CD4-positive, alpha-beta T cell (primary cell): ENCODE measurements around the gene LCT. TPM values are rescaled to one million over a fixed set of nuclear protein-coding genes. Genes with fewer than 3 reads are reported as not detected.
A peak's percentile ranks its signal among the peaks of the same experiment; 100 is the strongest.
"Not testable (repeated sequence)": the region's sequence is repeated elsewhere in the genome, so short reads cannot be mapped to it uniquely, and the experiment has no call there.

Source experiments
- ATAC-seq: fragments of 200-7000 bp; cut with Tn5 transposase; one replicate; pipeline ENCODE4 v1.10.0; 2022; ENCODE audit warnings: mild to moderate bottlenecking; ENCODE audit not compliant: poor library complexity
- CTCF ChIA-PET: fragments of 350-600 bp; sonication (Branson Sonifier 250); formaldehyde crosslinking; loops from one replicate; lab custom pipeline; 2021; ENCODE audit warnings: antibody characterized with exemption, inconsistent platforms; lab: Charles Lee
- POLR2A ChIA-PET: fragments of 350-600 bp; sonication (Branson Sonifier 250); formaldehyde crosslinking; loops from one replicate; lab custom pipeline; 2021; ENCODE audit warnings: antibody characterized with exemption, inconsistent platforms; lab: Charles Lee
- DNase-seq, 14 experiments: peaks; one replicate each; pipeline ENCODE4 v3.0.0-alpha.2; 2013 to 2020; ENCODE audit warnings: mixed read lengths in 2 of 14
- H3K27ac ChIP-seq, 2 donors: one replicate each; pipeline versions ENCODE4 v1.5.1 to v1.7.0; 2013; ENCODE audit warnings: low read length in 2 of 2, low read depth in 1 of 2, mild to moderate bottlenecking in 1 of 2
- H3K27me3 ChIP-seq, 2 experiments: 1 replicate in 1 of 2; 2 replicates in 1 of 2; pipeline versions ENCODE4 v1.6.1 to v1.7.0; 2013; ENCODE audit warnings: low read length in 2 of 2, control low read depth in 1 of 2, mild to moderate bottlenecking in 1 of 2, moderate library complexity in 1 of 2; ENCODE audit not compliant: insufficient read depth in 2 of 2, control insufficient read depth in 1 of 2
- H3K36me3 ChIP-seq: one replicate; pipeline ENCODE4 v1.6.1; 2013; ENCODE audit warnings: low read length, control low read depth; ENCODE audit not compliant: insufficient read depth
- H3K4me1 ChIP-seq: one replicate; pipeline ENCODE4 v1.6.1; 2013; ENCODE audit warnings: low read length, control low read depth; ENCODE audit not compliant: insufficient read depth
- H3K4me3 ChIP-seq: one replicate; pipeline ENCODE4 v1.5.1; 2013; ENCODE audit warnings: mild to moderate bottlenecking, low read length, moderate library complexity
- H3K9me3 ChIP-seq, 2 experiments: 1 replicate in 1 of 2; 2 replicates in 1 of 2; pipeline versions ENCODE4 v1.6.1 to v1.7.0; 2013; ENCODE audit warnings: low read length in 2 of 2, mild to moderate bottlenecking in 2 of 2, control low read depth in 1 of 2, moderate library complexity in 1 of 2; ENCODE audit not compliant: control insufficient read depth in 1 of 2, insufficient read depth in 1 of 2
- H3K27ac Mint-ChIP-seq: one replicate; pipeline ENCODE4 v1.8.0; 2020; ENCODE audit warnings: mixed read lengths
- H3K27me3 Mint-ChIP-seq: one replicate; pipeline ENCODE4 v1.8.0; 2021; ENCODE audit warnings: mixed read lengths
- H3K36me3 Mint-ChIP-seq: one replicate; pipeline ENCODE4 v1.8.0; 2021; ENCODE audit warnings: low read depth, mixed read lengths
- H3K4me1 Mint-ChIP-seq: one replicate; pipeline ENCODE4 v1.8.0; 2021; ENCODE audit warnings: low read depth, mixed read lengths
- H3K4me3 Mint-ChIP-seq: one replicate; pipeline ENCODE4 v1.8.0; 2020; ENCODE audit warnings: mild to moderate bottlenecking, mixed read lengths
- H3K9me3 Mint-ChIP-seq: one replicate; pipeline ENCODE4 v1.8.0; 2020; ENCODE audit warnings: mixed read lengths
- intact Hi-C, 2 experiments: fragments of 100-400 bp; cut with DNase I in 1 of 2; cut with micrococcal nuclease in 1 of 2; formaldehyde crosslinking; loops; one replicate each; pipeline versions ENCODE4 v1.15.1 to v1.9.0; 2023 to 2025; cut with DNase I, micrococcal nuclease
- polyA plus RNA-seq, 2 donors: library from polyadenylated mRNA; unstranded; fragments of 120-200 nt; gene quantifications; one replicate each; pipeline ENCODE4 v1.2.1, GENCODE V29; 2013
- total RNA-seq, 174 experiments: library from RNA in 2 of 174; stranded (reverse) in 2 of 174; gene quantifications; one replicate each; pipeline ENCODE4 v1.2.3 and lab custom pipeline; 2021 to 2026
- TF ChIP-seq, protein P1 (sequence below): fragments of 200-600 bp; IDR thresholded peaks from one replicate; pipeline ENCODE4 v1.8.0; 2022; ENCODE audit warnings: antibody characterized with exemption, mild to moderate bottlenecking

LCT gene
- total RNA-seq (under 1 TPM in 1 of 2 experiments, not detected in 1; 0.06 TPM), total RNA-seq (lab: John Stamatoyannopoulos, UW) (0 to 1.9 (median 0.32) reads per million in 172 experiments)
- 0.01 TPM for polyA plus RNA-seq (2013, experiment 1 of 2)
- polyA plus RNA-seq (2013, experiment 2 of 2): 0.01 TPM

DNA sequence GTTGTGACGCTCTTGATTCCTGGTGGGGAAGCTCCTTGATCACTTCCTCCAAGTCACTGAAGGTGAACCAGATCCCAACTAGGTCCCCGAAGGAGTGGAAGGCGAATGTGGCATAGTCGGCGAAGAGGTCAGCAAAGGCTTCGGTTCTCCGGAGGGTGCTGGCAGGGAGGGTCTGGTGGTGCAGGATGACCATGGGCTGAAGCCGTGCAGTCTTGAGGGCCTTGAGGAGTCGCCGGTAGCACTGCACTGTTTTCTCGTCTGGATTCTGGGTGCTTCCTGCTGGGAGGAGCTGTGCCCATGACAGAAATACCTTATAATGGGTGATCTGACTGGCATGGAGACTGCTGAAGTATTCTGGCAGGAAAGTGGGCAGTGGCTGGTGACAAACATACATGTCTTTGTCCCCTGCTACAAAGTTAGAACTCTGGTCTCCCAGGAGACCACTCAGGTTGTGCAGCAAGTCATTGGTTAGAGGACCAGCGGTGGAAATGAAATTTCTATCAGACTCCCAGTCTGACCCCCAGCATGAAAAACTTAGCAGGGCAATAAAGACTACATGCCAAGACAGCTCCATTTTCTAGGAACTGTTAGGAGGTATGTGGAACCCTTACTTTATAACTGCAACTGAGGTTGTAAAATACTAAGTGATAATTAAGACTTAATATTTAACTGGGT is at the start of gene LCT:
LCT (minus strand) TSS at position 589 of the 675 bp plus-strand sequence; CDS start at position 574, 15 bp downstream.
- no peak within 1 kb of the TSS for H3K27ac ChIP-seq
- Mint-ChIP-seq H3K4me1 (peaks cover 12% of the 10 kb centered on the region), H3K4me3 (no peak within 1 kb of the TSS), H3K27me3 (no peaks in the 10 kb centered on the region), H3K36me3 (peaks cover 18% of the 10 kb centered on the region), H3K9me3 (no peaks in the 10 kb centered on the region), H3K27ac (no peak within 1 kb of the TSS)
- H3K36me3 ChIP-seq: peaks cover 6% of the 10 kb centered on the region
- ChIA-PET POLR2A (interaction anchor here (0.9 kb wide), 1 partner anchor 673 kb away, joined by 3 read pairs; no protein-coding TSS in a partner anchor), CTCF (no interaction called here)
- TF ChIP-seq, protein P1, sequence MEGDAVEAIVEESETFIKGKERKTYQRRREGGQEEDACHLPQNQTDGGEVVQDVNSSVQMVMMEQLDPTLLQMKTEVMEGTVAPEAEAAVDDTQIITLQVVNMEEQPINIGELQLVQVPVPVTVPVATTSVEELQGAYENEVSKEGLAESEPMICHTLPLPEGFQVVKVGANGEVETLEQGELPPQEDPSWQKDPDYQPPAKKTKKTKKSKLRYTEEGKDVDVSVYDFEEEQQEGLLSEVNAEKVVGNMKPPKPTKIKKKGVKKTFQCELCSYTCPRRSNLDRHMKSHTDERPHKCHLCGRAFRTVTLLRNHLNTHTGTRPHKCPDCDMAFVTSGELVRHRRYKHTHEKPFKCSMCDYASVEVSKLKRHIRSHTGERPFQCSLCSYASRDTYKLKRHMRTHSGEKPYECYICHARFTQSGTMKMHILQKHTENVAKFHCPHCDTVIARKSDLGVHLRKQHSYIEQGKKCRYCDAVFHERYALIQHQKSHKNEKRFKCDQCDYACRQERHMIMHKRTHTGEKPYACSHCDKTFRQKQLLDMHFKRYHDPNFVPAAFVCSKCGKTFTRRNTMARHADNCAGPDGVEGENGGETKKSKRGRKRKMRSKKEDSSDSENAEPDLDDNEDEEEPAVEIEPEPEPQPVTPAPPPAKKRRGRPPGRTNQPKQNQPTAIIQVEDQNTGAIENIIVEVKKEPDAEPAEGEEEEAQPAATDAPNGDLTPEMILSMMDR: no peak
- ATAC-seq: no peak
- H3K4me3 ChIP-seq: no peak within 1 kb of the TSS
- DNase-seq: no peak
- H3K4me1 ChIP-seq: no peaks in the 10 kb centered on the region
- intact Hi-C loops: no loop called here
- H3K27me3 ChIP-seq: no peaks in the 10 kb centered on the region
- no peaks in the 10 kb centered on the region for H3K9me3 ChIP-seq

DNA sequence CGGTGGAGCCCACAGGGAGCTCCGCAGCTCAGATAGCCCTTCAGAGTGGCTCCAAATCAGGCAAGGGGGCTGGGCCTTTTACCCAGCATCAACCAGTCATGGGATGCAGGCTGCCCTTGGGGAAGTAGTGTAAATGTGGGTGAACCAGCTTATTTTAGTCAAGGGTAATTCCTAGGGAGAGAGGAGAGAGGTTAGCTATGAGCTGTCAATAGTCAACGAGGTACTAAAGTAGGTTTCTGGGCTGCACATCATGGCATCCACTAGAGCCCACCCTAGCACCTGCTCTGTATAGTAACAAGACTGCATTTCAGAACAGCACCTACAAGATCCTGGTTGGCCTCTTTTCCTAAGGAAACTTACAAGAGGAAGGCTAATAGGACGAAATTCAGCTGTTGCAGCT is 48.7 kb upstream of the LCT start:
- intact Hi-C loops: no loop called here
- no peaks in the 10 kb centered on the region for H3K9me3 ChIP-seq
- no peak for DNase-seq
- ATAC-seq: no peak
- TF ChIP-seq, protein P1: no peak
- H3K4me3 ChIP-seq: no peak overlapping the region
- no peaks in the 10 kb centered on the region for H3K4me1 ChIP-seq
- POLR2A ChIA-PET: interaction anchor here (0.8 kb wide), 1 partner anchor 10 kb away, joined by 5 read pairs; no protein-coding TSS in a partner anchor
- no peak overlapping the region for H3K27ac ChIP-seq
- CTCF ChIA-PET: no interaction called here
- Mint-ChIP-seq H3K4me3 (no peak overlapping the region), H3K4me1 (no peaks in the 10 kb centered on the region), H3K9me3 (no peaks in the 10 kb centered on the region), H3K27ac (no peak overlapping the region), H3K36me3 (no peaks in the 10 kb centered on the region), H3K27me3 (no peaks in the 10 kb centered on the region)
- no peaks in the 10 kb centered on the region for H3K36me3 ChIP-seq
- H3K27me3 ChIP-seq: no peaks in the 10 kb centered on the region

DNA sequence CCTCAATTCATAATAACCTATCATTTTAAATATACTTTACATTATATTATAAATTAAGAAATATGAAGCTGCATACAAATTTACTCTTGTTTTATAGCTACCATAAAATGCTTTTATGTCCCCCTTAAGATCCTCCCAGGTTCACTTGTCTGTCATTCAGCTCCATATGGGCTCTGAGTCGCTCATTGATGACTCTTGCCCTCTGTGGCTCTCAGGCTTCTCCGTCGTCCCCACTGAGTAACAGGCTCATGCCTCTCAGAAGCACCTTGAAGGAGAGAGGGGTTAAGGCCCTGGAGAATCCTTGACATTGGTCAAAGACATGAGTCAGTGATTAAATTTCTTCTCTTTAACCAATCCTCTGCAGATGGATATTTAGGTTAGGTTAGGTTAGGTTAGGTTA is 45.4 kb upstream of the LCT start:
- Mint-ChIP-seq H3K36me3 (no peaks in the 10 kb centered on the region), H3K4me1 (peaks cover 10% of the 10 kb centered on the region), H3K9me3 (no peaks in the 10 kb centered on the region), H3K4me3 (no peak overlapping the region), H3K27ac (no peak overlapping the region), H3K27me3 (no peaks in the 10 kb centered on the region)
- no peak overlapping the region for H3K4me3 ChIP-seq
- H3K4me1 ChIP-seq: no peaks in the 10 kb centered on the region
- no peaks in the 10 kb centered on the region for H3K27me3 ChIP-seq
- TF ChIP-seq, protein P1: no peak
- ChIA-PET POLR2A (no interaction called here), CTCF (no interaction called here)
- H3K27ac ChIP-seq: no peak overlapping the region
- intact Hi-C loops: no loop called here
- DNase-seq: no peak
- no peak for ATAC-seq
- H3K36me3 ChIP-seq: no peaks in the 10 kb centered on the region
- no peaks in the 10 kb centered on the region for H3K9me3 ChIP-seq

DNA sequence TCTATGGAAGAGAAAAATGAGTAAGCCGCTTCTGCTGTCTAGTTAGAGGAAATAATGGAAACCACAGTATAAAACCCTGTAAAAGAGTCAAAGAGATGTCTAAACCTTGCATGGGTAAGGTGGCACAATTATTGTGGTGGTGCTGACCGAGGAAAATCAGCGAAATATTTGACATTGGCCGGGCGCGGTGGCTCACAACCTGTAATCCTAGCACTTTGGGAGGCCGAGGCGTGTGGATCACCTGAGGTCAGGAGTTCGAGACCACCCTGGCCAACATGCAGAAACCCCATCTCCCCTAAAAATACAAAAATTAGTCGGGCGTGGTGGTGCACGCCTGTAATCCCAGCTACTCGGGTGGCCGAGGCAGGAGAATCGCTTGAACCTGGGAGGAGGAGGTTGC is 39.8 kb upstream of the LCT start:
- H3K9me3 Mint-ChIP-seq, H3K27me3 Mint-ChIP-seq, DNase-seq, H3K27ac ChIP-seq, H3K9me3 ChIP-seq, H3K27me3 ChIP-seq, ATAC-seq, CTCF ChIA-PET, H3K36me3 ChIP-seq: not testable (repeated sequence)
- H3K4me3 Mint-ChIP-seq: peak overlapping the region; percentile 90
- Histone ChIP-seq H3K4me1 (peaks cover 19% of the 10 kb centered on the region), H3K4me3 (peak overlapping the region; percentile 94)
- H3K4me1 Mint-ChIP-seq: peaks cover 44% of the 10 kb centered on the region
- intact Hi-C loops: loop anchor here (1.0 to 10.0 kb wide), 5 partner anchors 111 to 822 kb away; partner anchors contain the start of genes DARS1 (in 1 of the 2), R3HDM1 (in 1 of the 2), RAB3GAP1 (in 1 of the 2) and UBXN4 (in 1 of the 2)
- H3K27ac Mint-ChIP-seq: peak overlapping the region; percentile 99
- POLR2A ChIA-PET: interaction anchor here (0.7 to 2.3 kb wide), 13 partner anchors 10 to 959 kb away, joined by 3 to 11 read pairs (median 4); partner anchors contain the start of genes CCNT2, DARS1, R3HDM1 and UBXN4
- H3K36me3 Mint-ChIP-seq: peaks cover 27% of the 10 kb centered on the region
